ENCODE measurements around the gene LAMP1.

The LAMP1 gene

GRCh38 chr13:113349491-113349890 lies 52.5 kb downstream of the LAMP1 start:
- DNase-seq (ENCODE audit: low read depth, low spot score): no peak
- H3K4me3 ChIP-seq (ENCODE audit: low read length): no peak overlapping the region

- H3K4me3 ChIP-seq (ENCODE audit: low read length): no peak overlapping the region
- DNase-seq (ENCODE audit: low read depth, low spot score): no peak
Measured at GRCh38 chr13:113350065-113350937, 53.3 kb downstream of the LAMP1 start.

DNA sequence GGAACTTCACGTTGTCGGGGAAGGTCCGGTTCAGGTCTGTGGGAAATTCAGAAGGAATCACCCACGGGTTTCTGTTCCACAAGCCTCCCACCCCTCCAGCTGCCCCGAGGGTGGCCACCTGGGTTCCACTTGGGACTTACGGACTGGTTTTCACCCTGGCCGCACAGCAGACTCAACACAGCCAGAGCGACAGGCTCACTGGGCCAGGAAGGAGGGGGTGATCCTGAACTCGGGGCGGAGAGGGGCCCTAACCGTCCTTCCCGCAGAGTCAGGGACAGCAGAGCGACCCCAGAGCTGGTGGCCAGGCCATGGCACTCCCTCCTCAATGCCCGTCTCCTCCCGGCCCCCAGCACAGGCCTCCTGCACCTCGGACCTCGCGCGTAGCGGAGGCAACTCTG lies 53.9 kb downstream of the LAMP1 start:
- H3K4me3 ChIP-seq (ENCODE audit: low read length): no peak overlapping the region
- DNase-seq (ENCODE audit: low read depth, low spot score): no peak

DNA sequence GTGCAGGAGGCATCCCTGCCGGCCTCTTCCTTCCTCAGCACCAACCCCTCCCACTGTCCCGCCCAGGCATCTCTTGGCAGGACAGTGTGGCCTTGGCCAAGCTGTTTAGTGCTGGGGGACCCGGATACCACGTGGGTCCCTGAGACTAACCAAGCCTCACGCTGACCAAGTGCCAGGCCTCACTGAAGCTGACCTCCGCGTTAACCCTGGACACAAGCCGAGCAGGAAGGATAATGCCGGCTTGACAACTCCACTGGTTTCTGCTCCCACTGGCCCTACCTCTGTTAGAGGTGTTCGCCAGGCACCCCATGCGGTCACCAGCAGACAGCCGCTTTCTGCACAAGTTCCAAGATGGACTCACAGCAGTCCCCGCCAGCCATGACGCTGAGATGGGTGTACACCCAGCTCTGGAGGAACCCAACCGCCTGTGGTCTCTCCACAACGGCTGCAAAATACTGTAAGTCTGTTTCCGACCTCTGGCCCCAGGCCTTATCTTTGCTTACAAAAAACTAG lies 54.5 kb downstream of the LAMP1 start:
- no peak overlapping the region for H3K4me3 ChIP-seq (ENCODE audit: low read length)
- DNase-seq (ENCODE audit: low read depth, low spot score): no peak

- no peak overlapping the region for H3K4me3 ChIP-seq (ENCODE audit: low read length)
- no peak for DNase-seq (ENCODE audit: low read depth, low spot score)
Measured at GRCh38 chr13:113353254-113353653, 56.2 kb downstream of the LAMP1 start.

- no peak for DNase-seq (ENCODE audit: low read depth, low spot score)
- no peak overlapping the region for H3K4me3 ChIP-seq (ENCODE audit: low read length)
Measured at GRCh38 chr13:113354831-113355610, 58.0 kb downstream of the LAMP1 start.

DNA sequence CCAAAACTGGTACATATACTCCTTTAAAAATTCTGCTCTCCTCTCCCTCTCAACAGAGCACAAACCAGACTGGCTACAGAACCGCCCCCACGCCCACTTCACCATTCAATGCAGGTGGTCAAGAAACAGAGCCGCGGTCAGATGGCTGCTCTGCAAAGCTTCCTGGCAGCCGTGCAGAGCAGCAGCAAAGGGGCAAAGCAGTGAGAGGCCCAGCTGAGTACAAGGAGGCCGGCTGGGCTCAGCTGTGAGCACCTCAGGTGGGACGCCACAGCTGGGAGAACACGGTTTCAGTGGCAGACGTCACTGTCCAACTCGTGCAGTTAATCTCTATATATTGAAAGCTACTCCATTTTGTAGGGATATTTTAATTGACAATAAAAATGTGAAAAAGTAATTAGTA lies 58.6 kb downstream of the LAMP1 start:
- DNase-seq (ENCODE audit: low read depth, low spot score): no peak

GRCh38 chr13:113356596-113356995 lies 59.6 kb downstream of the LAMP1 start:
- H3K4me3 ChIP-seq (ENCODE audit: low read length): no peak overlapping the region
- no peak for DNase-seq (ENCODE audit: low read depth, low spot score)

More for the DNA sequence above, 58.6 kb downstream of the LAMP1 start:
- no peak overlapping the region for H3K4me3 ChIP-seq (ENCODE audit: low read length)

GRCh38 chr13:113357529-113357928 lies 60.5 kb downstream of the LAMP1 start:
- no peak overlapping the region for H3K4me3 ChIP-seq (ENCODE audit: low read length)
- DNase-seq (ENCODE audit: low read depth, low spot score): no peak

- H3K4me3 ChIP-seq (ENCODE audit: low read length): no peak overlapping the region
- no peak for DNase-seq (ENCODE audit: low read depth, low spot score)
Measured at GRCh38 chr13:113358653-113359190, 61.7 kb downstream of the LAMP1 start.

DNA sequence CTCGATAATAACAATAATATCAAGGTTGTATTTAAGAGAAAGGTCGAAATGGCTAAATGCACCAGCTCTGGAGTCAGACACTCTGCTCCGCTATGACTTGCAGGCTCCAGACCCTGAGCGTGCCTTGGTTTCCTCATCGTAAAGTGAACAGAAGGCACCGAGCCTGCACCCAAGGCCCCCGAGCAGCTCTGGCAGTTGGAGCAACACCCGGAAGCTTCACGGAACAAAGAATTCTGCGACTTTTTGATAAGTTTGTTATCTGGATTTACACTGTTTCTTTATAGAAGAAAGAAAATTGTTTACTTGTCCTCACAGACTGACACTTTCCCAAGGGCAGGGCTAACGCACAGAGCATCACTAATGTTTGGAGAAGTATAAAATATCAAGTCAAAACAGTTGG lies 62.5 kb downstream of the LAMP1 start:
- no peak for DNase-seq (ENCODE audit: low read depth, low spot score)
- no peak overlapping the region for H3K4me3 ChIP-seq (ENCODE audit: low read length)

DNA sequence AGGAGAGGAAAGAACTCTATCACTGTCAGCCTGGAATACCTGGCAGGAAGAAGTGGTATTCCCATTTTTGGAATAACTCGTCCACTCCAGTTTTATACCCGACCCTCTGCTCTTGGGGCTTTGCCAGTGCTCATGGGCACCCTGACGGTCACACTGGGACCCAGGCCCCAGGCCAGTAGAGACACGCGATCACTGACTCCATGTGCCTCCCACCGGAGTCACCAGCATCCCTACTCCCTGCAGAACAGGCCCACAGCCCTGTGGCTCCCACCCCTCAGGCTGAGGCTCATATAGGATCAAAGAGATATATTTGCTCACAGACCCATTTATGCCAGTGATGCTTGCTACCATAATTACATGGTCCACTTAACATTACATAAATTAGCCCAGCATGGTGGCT lies 63.4 kb downstream of the LAMP1 start:
- H3K4me3 ChIP-seq (ENCODE audit: low read length): no peak overlapping the region
- DNase-seq (ENCODE audit: low read depth, low spot score): no peak

DNA sequence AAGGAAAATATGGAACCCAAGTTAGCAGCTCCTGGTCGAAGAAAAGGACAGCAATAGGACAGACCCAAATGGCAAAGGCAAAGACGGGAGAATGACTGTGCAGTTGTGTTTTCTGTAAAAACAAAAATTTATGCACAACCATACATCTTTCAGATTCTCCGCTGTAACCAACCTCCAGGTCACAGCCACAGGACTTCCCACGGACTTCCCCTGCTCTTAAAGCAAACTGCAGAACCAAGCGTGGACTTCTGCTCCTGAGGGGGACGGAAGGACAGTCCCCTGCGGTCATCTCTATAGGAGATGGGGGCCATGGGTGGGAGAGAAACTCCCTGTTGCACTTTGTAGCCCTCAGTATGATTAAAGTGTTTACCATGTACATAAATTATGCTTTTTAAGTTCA lies 64.4 kb downstream of the LAMP1 start:
- no peak for DNase-seq (ENCODE audit: low read depth, low spot score)
- H3K4me3 ChIP-seq (ENCODE audit: low read length): no peak overlapping the region

DNA sequence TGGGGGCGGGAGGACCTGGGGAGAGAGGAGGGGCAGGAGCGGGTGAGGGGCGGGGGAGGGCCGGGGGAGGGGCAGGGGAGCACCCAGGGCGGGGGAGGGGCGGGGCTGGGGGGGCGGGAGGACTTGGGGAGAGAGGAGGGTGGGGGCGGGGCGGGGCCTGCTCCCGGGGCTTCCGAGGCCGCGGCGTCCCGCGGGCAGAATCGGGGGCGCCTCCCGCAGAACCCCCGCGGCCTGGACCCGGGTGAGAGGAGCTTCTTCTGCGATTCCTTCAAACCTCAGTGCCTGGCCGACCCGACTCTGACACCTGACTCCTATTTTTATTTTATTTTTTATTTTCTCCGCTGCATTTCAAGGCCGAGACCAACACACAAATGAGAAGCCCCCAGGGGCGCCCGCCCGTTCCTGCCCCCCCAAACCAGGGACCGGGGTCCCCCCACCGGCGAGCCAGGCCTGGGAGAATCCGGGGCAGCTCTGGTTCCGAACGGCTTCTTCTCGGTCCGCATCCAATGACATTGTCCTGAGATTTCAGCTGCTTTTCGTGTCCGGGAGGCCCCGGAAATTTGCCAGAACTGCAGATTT lies 67.4 kb downstream of the LAMP1 start:
- no peak for DNase-seq (ENCODE audit: low read depth, low spot score)
- no peak overlapping the region for H3K4me3 ChIP-seq (ENCODE audit: low read length)

DNA sequence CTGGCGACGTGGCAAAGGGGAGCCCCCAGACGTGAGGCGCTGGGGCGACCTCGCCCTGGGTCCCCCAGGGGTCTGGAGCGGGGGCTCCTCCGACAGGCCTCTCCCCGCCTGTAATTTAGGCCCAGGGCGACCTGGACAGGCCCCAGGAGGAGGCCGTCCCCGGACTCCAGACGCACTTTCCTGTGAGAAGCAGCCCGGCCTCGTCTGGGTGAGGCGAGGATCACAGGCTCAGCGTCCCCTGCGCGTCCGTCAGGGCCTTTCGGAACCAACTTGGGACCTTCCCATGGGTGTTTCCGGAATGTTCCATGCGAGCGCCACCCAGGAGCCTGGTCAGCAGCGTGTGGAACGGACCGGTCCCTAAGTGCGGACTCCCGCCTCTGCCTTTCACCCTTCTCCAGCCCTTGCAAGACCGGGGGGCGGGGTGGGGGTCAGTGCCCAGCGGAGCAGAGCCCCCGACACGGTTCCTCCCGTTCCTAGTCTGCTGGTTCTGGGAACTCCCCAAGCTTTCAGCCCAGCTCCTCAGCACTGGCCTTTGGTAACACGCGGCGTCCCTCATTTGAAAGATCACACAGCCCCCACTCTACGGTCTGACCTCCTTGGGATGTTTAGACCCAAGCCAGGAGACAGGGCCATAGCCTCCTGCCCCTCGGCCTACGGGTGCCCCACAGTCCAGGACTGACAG lies 68.0 kb downstream of the LAMP1 start:
- no peak for DNase-seq (ENCODE audit: low read depth, low spot score)
- H3K4me3 ChIP-seq (ENCODE audit: low read length): no peak overlapping the region

GRCh38 chr13:113365583-113365970 lies 68.5 kb downstream of the LAMP1 start:
- DNase-seq (ENCODE audit: low read depth, low spot score): no peak

GRCh38 chr13:113365971-113366588 lies 69.0 kb downstream of the LAMP1 start:
- H3K4me3 ChIP-seq (ENCODE audit: low read length): no peak overlapping the region
- DNase-seq (ENCODE audit: low read depth, low spot score): no peak

More at GRCh38 chr13:113365583-113365970, 68.5 kb downstream of the LAMP1 start:
- H3K4me3 ChIP-seq (ENCODE audit: low read length): no peak overlapping the region

DNA sequence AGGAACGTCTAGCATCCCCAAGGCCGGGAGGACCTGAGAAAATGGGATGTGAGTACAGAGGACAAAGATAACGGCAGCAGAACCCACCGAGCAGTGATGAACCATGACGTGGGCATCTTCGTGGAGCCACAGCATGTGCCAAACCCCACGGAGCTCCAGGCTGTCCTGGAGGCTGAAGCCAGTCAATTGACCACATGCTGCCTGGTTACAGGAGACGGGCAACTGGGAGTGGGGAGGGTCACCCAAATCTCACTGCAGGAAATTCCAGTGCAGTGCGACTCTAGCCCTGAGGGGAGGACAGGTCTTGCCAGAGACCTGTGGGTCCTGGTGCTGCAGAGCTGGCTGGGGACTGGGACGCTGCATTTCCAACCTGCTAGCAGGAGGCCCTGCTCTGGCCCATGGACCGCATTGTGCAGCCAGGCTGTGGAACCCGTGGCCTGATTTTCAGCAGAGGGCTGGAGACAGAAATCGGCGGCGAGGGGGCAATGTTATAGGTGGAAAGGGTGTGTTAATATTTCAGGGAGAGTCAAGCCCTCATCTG lies 70.1 kb downstream of the LAMP1 start:
- DNase-seq (ENCODE audit: low read depth, low spot score): no peak

More for the DNA sequence above, 70.1 kb downstream of the LAMP1 start:
- no peak overlapping the region for H3K4me3 ChIP-seq (ENCODE audit: low read length)
